PC-9 (cell line): Measurements from ENCODE around the gene XPNPEP1. TPM values are rescaled to one million over a fixed set of nuclear protein-coding genes. Genes with fewer than 3 reads are reported as not detected.

Experiments
- BruUV-seq: library from RNA; stranded (reverse); fragments of 400-500 nt; replicated peaks from 2 replicates; lab custom pipeline; 2021; lab: Mats Ljungman, UMichigan
- CTCF ChIA-PET: fragments of 300-600 bp; sonication (Branson Sonifier 250); formaldehyde crosslinking; loops from one replicate; lab custom pipeline; 2022; ENCODE audit warnings: antibody characterized with exemption; lab: Charles Lee
- POLR2A ChIA-PET: fragments of 300-600 bp; sonication (Branson Sonifier 250); formaldehyde crosslinking; loops from one replicate; lab custom pipeline; 2022; ENCODE audit warnings: antibody characterized with exemption; ENCODE audit not compliant: unreplicated experiment; lab: Charles Lee
- DNase-seq, 2 experiments: peaks; one replicate each; pipeline versions ENCODE4 v3.0.0 to v3.0.0-alpha.2; 2015 to 2022; ENCODE audit warnings: mixed read lengths in 1 of 2
- H2AFZ ChIP-seq: fragments of 200-600 bp; sonication (generic); 2 replicates; pipeline ENCODE4 v1.8.1; 2017; ENCODE audit warnings: antibody characterized with exemption
- H3F3A ChIP-seq: fragments of 200-600 bp; sonication (generic); 2 replicates; pipeline ENCODE4 v1.8.1; 2017; ENCODE audit warnings: antibody characterized with exemption, mild to moderate bottlenecking, low read depth; ENCODE audit not compliant: insufficient read depth
- H3K27ac ChIP-seq: fragments of 200-600 bp; sonication (generic); 2 replicates; pipeline ENCODE4 v1.6.1; 2016; ENCODE audit warnings: mixed run types
- H3K27me3 ChIP-seq: fragments of 200-600 bp; sonication (generic); 2 replicates; pipeline ENCODE4 v1.6.1; 2016; ENCODE audit warnings: low read depth, mixed run types; ENCODE audit not compliant: insufficient read depth
- H3K36me3 ChIP-seq: fragments of 200-600 bp; sonication (generic); 2 replicates; pipeline ENCODE4 v1.6.1; 2016; ENCODE audit warnings: low read depth, mixed run types
- H3K4me1 ChIP-seq: fragments of 200-600 bp; sonication (generic); replicated peaks from 2 replicates; pipeline ENCODE4 v1.6.1; 2016; ENCODE audit warnings: mixed run types; ENCODE audit not compliant: insufficient read depth
- H3K4me2 ChIP-seq: fragments of 200-600 bp; sonication (generic); 2 replicates; pipeline ENCODE4 v1.6.1; 2017; ENCODE audit warnings: mixed run types
- H3K4me3 ChIP-seq: fragments of 200-600 bp; sonication (generic); 2 replicates; pipeline ENCODE4 v1.6.1; 2016; ENCODE audit warnings: mixed run types
- H3K79me2 ChIP-seq: fragments of 200-600 bp; sonication (generic); 2 replicates; pipeline ENCODE4 v1.6.1; 2017; ENCODE audit warnings: low read depth, mixed run types
- H3K9me2 ChIP-seq: fragments of 200-600 bp; sonication (generic); 2 replicates; pipeline ENCODE4 v1.8.1; 2017; ENCODE audit warnings: mild to moderate bottlenecking; ENCODE audit not compliant: insufficient read depth
- H3K9me3 ChIP-seq: fragments of 200-600 bp; sonication (generic); 2 replicates; pipeline ENCODE4 v1.8.1; 2016; ENCODE audit warnings: low read depth; ENCODE audit not compliant: insufficient read depth
- H4K20me1 ChIP-seq: fragments of 200-600 bp; sonication (generic); 2 replicates; pipeline ENCODE4 v1.8.1; 2017; ENCODE audit not compliant: insufficient read depth
- EZH2 ChIP-seq: fragments of 200-600 bp; sonication (generic); IDR thresholded peaks from 2 replicates; pipeline ENCODE4 v1.8.0; 2017; ENCODE audit warnings: antibody characterized with exemption, low read depth
- intact Hi-C: fragments of 100-400 bp; cut with micrococcal nuclease; formaldehyde crosslinking; loops from one replicate; pipeline ENCODE4 v1.10.0; 2022; ENCODE audit not compliant: unreplicated experiment
- total RNA-seq: library from RNA; stranded (reverse); gene quantifications from 2 replicates; pipeline ENCODE4 v1.2.3, GENCODE V29; 2021
- TF ChIP-seq, protein P1 (sequence below): fragments of 200-600 bp; sonication (generic); conservative IDR thresholded peaks from 2 replicates; pipeline ENCODE4 v1.6.1; 2017; ENCODE audit warnings: mixed run types, antibody characterized with exemption, mild to moderate bottlenecking, moderate library complexity

XPNPEP1 gene
- total RNA-seq, 1 experiment from 2014 or later, result 24.6 TPM

DNA sequence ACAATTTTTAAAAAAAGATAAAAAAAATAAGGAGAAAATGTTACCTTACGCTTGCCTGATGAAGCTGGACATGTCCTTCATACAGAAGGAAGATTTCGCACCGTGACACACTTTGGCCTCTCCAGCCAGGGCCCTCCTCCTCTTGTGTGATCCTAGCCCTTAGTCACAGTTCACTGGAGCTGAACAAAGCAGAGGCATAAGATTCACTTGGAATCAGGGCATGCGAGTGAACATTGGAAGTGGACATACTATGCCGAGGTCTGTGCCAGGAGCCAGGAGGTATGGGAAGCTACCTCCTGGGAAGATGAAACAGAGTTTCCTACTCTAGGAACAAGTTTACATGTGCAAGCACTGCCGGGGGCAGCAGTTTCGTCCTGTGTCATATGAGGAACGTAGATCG, 91.5 kb downstream of the XPNPEP1 start:
- no peak overlapping the region for H2AFZ ChIP-seq
- ChIA-PET CTCF (no interaction called here), POLR2A (no interaction called here)
- BruUV-seq, result no TSS peak
- no peak overlapping the region for H3K27ac ChIP-seq
- H3K4me2 ChIP-seq, result no peak overlapping the region
- DNase-seq, result no peak
- H3K9me2 ChIP-seq, result no peaks in the 10 kb centered on the region
- intact Hi-C loops, result no loop called here
- no peaks in the 10 kb centered on the region for H4K20me1 ChIP-seq
- no peaks in the 10 kb centered on the region for H3K36me3 ChIP-seq
- H3K4me1 ChIP-seq, result no peaks in the 10 kb centered on the region
- TF ChIP-seq, protein P1, sequence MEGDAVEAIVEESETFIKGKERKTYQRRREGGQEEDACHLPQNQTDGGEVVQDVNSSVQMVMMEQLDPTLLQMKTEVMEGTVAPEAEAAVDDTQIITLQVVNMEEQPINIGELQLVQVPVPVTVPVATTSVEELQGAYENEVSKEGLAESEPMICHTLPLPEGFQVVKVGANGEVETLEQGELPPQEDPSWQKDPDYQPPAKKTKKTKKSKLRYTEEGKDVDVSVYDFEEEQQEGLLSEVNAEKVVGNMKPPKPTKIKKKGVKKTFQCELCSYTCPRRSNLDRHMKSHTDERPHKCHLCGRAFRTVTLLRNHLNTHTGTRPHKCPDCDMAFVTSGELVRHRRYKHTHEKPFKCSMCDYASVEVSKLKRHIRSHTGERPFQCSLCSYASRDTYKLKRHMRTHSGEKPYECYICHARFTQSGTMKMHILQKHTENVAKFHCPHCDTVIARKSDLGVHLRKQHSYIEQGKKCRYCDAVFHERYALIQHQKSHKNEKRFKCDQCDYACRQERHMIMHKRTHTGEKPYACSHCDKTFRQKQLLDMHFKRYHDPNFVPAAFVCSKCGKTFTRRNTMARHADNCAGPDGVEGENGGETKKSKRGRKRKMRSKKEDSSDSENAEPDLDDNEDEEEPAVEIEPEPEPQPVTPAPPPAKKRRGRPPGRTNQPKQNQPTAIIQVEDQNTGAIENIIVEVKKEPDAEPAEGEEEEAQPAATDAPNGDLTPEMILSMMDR, result no peak
- no peak for TF ChIP-seq EZH2
- no peaks in the 10 kb centered on the region for H3K9me3 ChIP-seq
- H3K79me2 ChIP-seq, result no peaks in the 10 kb centered on the region
- peaks cover 13% of the 10 kb centered on the region; the same call in 1 of the 2 replicates for H3K27me3 ChIP-seq
- no peak overlapping the region for H3K4me3 ChIP-seq
- no peaks in the 10 kb centered on the region for H3F3A ChIP-seq

DNA sequence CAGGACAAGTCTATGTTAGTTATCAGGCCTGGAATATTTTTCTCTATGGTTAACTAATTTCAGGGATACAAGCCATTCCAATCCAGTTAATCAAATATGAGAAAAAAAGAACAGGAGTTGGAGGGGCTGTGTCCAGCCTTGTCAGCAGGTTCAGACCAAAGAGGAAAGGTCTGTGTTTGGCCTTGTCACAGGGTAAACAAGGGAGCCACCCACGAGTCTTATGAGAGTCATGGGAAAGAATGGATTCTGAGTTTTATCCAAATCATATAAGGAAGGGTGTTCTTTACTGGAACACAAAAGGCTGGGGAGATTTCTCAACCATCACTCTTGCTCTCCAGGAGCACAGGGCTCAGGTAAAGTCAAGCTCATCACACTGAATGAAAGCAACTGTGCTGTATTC, 99.1 kb downstream of the XPNPEP1 start:
- Histone ChIP-seq H3K27me3 (no peaks in the 10 kb centered on the region), H2AFZ (no peak overlapping the region), H3K4me1 (no peaks in the 10 kb centered on the region), H3K9me2 (no peaks in the 10 kb centered on the region), H3K4me2 (no peak overlapping the region), H3F3A (no peaks in the 10 kb centered on the region), H3K27ac (no peak overlapping the region), H3K4me3 (no peak overlapping the region), H3K9me3 (no peaks in the 10 kb centered on the region), H3K36me3 (no peaks in the 10 kb centered on the region), H3K79me2 (no peaks in the 10 kb centered on the region), H4K20me1 (no peaks in the 10 kb centered on the region)
- no TSS peak for BruUV-seq
- no peak for DNase-seq
- CTCF ChIA-PET, result no interaction called here
- POLR2A ChIA-PET, result no interaction called here
- no peak for TF ChIP-seq EZH2
- TF ChIP-seq, protein P1, result no peak
- intact Hi-C loops, result no loop called here

DNA sequence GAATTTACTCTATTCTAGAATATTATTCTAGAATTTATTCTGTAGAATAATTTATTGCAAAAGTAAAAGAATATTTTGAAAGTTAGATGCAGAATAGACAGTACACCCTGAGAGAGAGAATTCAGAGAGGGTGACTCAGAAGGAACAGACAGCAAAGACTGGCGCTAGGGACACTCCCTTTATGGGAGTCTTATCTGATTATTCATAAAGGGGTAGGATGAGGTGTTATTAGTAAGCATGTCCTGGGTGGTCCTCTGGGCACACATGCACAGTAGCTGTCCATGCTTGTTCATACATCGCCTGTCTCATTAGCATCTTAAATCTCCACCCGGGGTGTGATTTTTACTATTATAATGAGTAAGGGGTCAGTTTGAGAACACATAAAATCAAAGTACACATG, 100.1 kb downstream of the XPNPEP1 start:
- Histone ChIP-seq H3K4me3 (no peak overlapping the region), H3K9me3 (no peaks in the 10 kb centered on the region), H3K79me2 (no peaks in the 10 kb centered on the region), H3F3A (no peaks in the 10 kb centered on the region), H4K20me1 (no peaks in the 10 kb centered on the region), H3K36me3 (no peaks in the 10 kb centered on the region), H3K4me2 (no peak overlapping the region), H3K9me2 (no peaks in the 10 kb centered on the region), H3K27me3 (no peaks in the 10 kb centered on the region), H2AFZ (no peak overlapping the region), H3K4me1 (no peaks in the 10 kb centered on the region), H3K27ac (no peak overlapping the region)
- no peak for DNase-seq
- no TSS peak for BruUV-seq
- ChIA-PET POLR2A (no interaction called here), CTCF (no interaction called here)
- TF ChIP-seq, protein P1, result no peak
- intact Hi-C loops, result no loop called here
